HG03196 (cell line): ENCODE results near the gene PARVA.

ENCODE experiments used
- ATAC-seq: cut with Tn5 transposase; IDR thresholded peaks from one replicate; pipeline ENCODE4 v1.9.1; 2021; ENCODE audit not compliant: unreplicated experiment

PARVA gene

GRCh38 chr11:12456651-12457579 lies 79.5 kb downstream of the PARVA start:
- ATAC-seq, result no peak

DNA sequence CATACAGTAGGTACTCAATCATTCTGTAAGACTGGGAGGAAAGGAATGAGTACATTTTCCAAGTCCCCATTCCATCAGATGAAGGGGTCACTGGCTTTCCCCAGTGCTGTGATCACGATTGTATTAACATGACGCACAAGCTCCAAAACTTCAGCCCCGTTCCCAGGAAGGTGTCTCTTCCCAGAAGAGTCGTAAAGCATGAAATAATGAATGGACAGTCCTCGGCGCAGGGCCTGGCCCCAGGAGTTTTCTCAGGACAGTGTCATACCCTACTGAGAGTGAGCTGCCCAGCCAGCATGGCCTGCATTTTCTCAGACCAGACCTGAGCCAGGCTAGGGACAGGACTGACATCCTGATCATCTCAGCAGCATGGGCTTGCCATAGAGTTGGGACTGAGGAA lies 80.7 kb downstream of the PARVA start:
- no peak for ATAC-seq

GRCh38 chr11:12459374-12459773 lies 82.0 kb downstream of the PARVA start:
- ATAC-seq, result no peak

DNA sequence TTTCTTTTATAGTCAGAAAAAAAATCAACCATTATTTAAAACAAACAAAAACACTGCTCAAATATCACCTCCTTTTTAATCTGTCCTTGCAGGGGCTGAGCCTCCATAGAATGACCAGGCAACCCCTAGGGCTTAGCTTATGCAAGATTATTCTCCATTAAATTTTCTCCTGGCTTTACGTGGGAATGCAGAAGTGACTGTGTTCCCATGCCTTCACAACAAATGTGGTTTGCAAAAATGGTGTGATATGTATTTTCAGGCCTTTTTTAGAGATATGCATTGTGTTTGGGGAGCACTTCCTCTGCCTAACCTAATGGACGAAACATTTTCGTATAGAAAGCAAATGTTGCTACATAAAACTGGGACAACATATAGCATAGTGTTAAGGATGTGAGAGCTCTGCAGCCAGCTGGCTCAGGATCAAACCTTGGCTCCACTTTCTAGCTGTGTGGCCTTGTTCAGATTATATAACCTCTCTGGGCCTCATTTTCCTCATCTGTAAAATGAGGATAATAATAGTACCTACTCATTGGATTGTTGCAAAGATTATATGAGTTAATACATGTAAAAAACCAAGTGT lies 82.6 kb downstream of the PARVA start:
- no peak for ATAC-seq

- no peak for ATAC-seq
Observed at GRCh38 chr11:12460466-12460865, 83.1 kb downstream of the PARVA start.

DNA sequence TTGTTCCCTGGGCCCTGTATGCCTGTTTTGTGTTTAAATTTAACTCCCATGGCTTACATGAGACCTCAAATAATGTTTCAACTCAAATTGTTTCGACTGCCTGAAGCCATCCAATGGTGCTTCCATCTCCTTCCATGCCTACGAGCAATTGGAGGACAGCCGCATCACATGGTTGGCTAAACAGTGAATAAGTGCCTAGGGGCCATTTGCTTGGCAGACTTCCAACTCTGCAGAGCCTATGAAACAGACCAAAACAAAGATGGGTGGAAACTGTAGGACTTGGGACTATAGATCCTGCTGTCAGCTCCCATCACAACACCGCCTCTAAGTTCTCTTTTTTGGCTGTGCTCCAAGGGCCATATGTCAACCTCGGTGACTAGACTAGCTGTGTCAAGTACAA lies 84.1 kb downstream of the PARVA start:
- ATAC-seq, result no peak

DNA sequence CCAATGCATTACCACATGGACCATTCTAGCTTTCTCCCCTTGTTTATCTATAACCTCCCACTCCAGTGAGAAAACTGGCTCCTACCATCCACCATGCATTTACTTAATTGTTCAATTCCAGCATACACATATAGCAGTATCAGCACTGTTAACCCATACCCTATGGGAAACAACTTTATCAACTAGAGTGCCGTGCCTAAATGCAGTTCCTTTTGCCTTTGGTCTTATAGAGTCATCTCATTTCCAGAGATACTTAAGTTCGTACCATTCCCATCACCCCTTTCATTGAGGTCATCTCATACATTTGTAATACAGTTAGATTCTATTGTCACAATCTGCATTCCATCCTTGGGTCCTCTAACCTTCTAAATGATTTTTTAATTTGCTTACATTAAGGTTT lies 86.9 kb downstream of the PARVA start:
- no peak for ATAC-seq

DNA sequence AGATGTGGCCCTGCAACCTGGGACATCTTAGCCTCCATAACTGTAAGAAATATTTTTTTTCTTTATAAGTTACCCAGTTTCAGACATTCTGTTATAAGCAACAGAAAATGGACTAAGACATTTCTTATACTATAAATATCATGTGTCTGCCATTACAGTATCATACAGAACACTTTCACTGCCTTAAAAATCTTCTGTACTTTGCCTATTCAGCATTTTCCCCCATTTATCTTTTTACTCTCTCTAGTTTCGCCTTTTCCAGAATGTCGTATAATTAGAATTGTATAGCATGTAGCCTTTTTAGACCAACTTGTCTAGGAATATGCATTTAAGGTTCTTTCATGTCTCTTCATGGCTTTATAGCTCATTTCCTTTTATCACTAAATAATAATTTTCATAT lies 88.0 kb downstream of the PARVA start:
- ATAC-seq, result no peak

DNA sequence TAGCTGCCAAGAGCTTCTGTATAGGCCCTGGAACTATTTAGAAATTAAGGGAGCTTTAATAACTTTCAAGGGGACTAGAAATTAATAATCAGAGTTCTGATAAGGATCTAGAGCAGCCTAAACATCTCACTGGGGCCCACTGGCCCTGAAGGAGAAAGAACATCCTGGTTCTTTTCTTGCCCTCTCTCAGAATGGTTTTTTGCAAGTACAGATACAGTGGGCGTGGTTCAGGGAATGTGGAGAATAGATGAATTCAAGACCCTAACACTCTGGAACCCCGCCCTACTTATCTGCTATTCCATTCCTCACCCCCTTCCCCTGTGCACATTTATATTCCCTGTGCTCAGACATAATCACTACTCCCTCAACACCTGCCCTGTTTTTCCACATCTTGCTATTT lies 90.2 kb downstream of the PARVA start:
- no peak for ATAC-seq

DNA sequence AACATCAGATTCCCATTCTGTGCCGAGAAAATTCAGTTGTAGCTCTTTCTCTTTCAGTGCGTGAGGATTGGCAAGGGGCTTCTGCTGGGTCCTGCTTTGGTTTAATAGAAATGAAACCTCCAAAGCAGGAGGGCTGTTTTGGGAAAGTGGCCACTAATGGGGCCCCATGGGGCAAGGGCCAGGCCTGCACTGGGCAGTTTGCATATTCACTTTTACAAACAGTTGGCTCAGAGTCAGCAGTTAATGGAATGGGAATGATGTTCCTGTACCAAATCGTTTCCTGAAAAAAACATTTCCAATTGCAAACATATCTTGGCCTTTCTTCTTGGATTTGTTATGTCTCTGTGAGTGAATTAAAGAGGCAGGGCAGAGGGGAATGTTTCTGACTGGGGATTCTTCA lies 92.1 kb downstream of the PARVA start:
- ATAC-seq, result no peak

- no peak for ATAC-seq
Observed at GRCh38 chr11:12470236-12470635, 92.9 kb downstream of the PARVA start.

DNA sequence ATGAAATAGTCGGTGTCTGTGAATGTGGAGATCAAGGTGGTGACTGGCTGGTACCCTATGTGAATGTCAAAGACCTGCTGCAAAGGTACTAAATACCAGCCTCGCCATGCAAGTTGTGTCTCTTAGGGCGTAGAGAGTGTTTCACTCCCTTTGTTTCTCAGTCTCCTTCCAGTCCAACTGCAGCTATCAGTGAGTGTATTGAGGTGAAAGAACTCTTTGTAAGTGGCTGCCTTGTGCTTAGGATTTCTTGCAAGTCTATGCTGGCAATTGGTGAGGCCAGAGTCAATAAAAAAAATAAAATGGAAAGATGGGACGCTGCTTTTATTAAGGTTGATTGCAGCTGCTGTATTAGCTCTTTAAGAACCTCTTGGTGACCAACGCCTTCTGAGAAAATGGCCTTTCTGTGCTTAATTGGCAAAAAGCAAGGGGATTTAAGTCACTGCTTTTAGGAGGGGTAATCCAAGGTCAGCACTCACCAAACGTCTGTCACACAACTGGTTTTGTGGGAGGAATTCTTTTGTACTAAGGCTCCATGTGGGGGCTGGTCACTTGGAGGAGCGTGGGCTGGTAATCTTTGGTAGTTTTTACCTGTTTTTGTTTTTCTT lies 95.1 kb downstream of the PARVA start:
- no peak for ATAC-seq

DNA sequence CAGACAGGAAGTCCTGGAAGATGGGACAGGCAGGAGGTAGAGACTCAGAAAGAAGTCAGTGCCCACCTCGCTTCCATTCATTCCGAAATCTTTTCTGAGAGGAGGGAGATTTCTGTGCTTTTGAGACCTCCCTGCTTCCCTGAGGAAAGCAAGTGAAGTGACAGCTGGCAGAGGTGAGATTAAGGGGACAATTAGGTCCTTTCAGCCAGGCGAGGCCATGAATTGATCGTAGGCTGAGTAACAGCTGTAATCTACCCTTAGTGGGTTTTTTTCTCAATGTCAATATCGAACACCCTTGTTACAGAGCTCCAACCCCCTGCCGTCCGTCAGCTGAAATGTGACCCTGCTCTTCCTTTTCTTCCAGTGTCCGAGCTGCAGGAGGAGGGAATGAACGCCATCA lies 96.0 kb downstream of the PARVA start:
- no peak for ATAC-seq

- ATAC-seq, result no peak
Observed at GRCh38 chr11:12474871-12475270, 97.5 kb downstream of the PARVA start.

DNA sequence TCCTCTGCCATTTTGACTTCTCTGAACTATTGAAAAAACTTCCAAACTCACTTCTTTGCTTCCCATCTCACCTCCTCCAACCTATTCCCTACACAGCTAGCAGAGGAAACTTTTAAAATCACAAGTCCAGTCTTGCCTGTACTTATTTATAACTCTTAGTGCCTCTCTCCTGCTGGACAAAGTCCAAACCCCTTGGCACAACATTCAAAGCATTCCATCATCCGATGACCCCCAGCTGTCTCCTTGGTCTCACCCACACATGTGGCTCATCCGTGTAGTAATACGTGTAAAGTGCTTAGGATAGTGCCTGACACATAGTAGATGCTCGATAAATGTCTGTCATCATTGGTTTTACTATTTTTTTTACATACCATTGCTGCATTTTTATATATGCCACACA lies 101.4 kb downstream of the PARVA start:
- ATAC-seq, result no peak

DNA sequence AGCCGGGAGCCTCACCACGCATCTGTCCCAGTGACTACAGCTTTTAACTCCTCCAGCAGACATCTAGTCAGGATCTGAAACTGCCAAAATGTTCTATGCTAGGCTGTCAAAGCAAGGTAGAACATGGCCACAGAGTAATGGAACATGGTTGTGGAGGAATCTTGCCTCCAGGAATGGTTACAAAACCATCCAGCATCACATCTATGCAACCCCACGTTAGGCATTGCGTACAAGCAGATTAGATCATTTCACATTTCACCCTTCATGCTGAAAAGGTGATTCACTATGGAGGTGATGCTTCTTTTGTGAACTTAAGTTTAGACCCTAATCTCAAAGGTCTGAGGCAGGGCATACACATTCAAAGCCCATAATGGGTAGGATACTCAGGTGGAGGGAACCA lies 103.0 kb downstream of the PARVA start:
- ATAC-seq, result no peak

DNA sequence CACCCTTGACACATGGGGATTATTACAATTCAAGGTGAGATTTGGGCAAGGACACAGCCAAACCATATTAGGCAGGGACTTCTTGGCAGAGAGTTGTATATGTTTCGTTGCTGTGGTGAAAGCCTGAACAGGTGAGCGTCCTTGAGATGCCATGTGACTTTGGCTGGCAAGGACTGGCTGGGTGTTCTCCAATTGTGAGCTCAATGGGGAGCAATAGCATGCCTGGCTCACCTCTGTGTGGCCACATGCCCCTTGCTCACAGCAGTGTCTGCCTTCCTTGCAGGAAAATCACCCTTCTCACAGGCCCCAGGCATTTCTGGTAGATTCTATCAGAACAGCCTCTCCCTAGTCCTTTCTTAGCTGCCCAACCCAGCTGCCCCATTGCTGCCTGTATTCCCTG lies 105.5 kb downstream of the PARVA start:
- no peak for ATAC-seq

GRCh38 chr11:12483604-12484003 lies 106.2 kb downstream of the PARVA start:
- no peak for ATAC-seq

DNA sequence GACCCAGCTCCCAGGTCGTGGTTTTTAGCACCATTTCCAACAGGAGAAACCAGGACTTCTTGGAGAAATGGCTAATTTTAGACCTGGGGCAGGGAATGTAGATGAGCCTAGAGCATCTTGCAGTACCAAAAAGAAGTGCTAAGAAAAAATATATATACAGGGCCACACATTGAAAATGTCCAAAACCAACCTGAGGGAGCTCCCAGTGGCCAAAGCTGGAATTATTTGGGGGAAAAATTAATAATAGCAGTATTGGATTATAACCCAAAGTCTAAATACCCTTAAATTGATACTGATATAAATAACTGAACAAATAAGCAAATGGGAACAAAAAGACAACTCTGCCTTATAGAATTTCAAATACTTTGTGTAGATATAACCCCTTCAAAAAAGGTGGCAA lies 108.0 kb downstream of the PARVA start:
- ATAC-seq, result no peak

- no peak for ATAC-seq
Observed at GRCh38 chr11:12489246-12489772, 111.9 kb downstream of the PARVA start.

GRCh38 chr11:12494699-12495098 lies 117.3 kb downstream of the PARVA start:
- no peak for ATAC-seq
